Mammary epithelial cell (primary cell): ENCODE results near the gene KCNV2.

Experiments
- CTCF ChIP-seq, 2 donors: IDR thresholded peaks in 1 of 2; conservative IDR thresholded peaks in 1 of 2; 2 replicates each; pipeline ENCODE4 v1.5.1; 2011 to 2012; ENCODE audit warnings: inconsistent platforms in 2 of 2, low read length in 2 of 2, mild to moderate bottlenecking in 2 of 2, control low read depth in 1 of 2, low read depth in 1 of 2; ENCODE audit not compliant: insufficient read depth in 1 of 2; ENCODE audit errors: extremely low read depth in 1 of 2
- EZH2 ChIP-seq: IDR thresholded peaks from 2 replicates; pipeline ENCODE4 v1.6.1; 2012; ENCODE audit warnings: low read length, inconsistent platforms, borderline replicate concordance

- no peak for TF ChIP-seq EZH2
- no peak for TF ChIP-seq CTCF (conservative IDR thresholded peaks at IDR 0.05 in 1 of 2, IDR thresholded peaks at IDR 0.05 in 1 of 2; ENCODE audit: extremely low read depth in 1 of 2, insufficient read depth in 1 of 2, low read depth in 1 of 2, low read length in 2 of 2)
These were observed 35.3 kb upstream of the KCNV2 start for GRCh38 chr9:2681981-2682380.
